Measurements from ENCODE around the gene ZNF672. TPM values are rescaled to one million over a fixed set of nuclear protein-coding genes. Genes with fewer than 3 reads are reported as not detected.
"Not testable (repeated sequence)": the region's sequence is repeated elsewhere in the genome, so short reads cannot be mapped to it uniquely, and the experiment has no call there.

ZNF672 gene
- total RNA-seq, 1 donor from 2014 or later, result 41.7 TPM

GRCh38 chr1:248825136-248825535 lies 12.9 kb upstream of the ZNF672 start:
- DNase-seq (no peak), ATAC-seq (ENCODE audit: poor library complexity) (no peak)
- intact Hi-C loops (cut with DNase I), result no loop called here

DNA sequence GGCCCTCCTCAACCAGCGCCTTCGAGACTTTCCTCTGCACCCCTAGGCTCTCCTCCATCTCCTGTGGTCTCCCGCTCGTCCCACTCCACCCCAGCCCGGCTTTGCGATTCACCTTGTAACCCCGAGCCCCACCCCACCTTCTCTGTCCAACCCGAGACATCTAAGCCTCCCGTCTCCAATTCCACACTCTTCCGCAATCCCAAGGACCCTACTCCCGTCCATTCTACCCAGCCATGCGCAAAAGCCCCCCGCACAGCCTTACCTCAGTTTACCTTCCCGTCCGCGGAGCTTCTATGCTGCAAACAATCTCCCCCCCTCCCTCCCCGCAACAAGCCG lies 12.5 kb upstream of the ZNF672 start:
- intact Hi-C loops (cut with DNase I), result no loop called here
- peak; percentile 7 for ATAC-seq (ENCODE audit: poor library complexity)
- DNase-seq, result no peak

- DNase-seq (peak; percentile 95), ATAC-seq (ENCODE audit: poor library complexity) (peak; percentile 96)
- intact Hi-C loops (cut with DNase I), result no loop called here
Observed at GRCh38 chr1:248825909-248826760, 11.9 kb upstream of the ZNF672 start, which contains the start of gene SH3BP5L. TSS of gene SH3BP5L (minus strand) at chr1:248825915. CDS start at chr1:248824935, 980 bp downstream.

DNA sequence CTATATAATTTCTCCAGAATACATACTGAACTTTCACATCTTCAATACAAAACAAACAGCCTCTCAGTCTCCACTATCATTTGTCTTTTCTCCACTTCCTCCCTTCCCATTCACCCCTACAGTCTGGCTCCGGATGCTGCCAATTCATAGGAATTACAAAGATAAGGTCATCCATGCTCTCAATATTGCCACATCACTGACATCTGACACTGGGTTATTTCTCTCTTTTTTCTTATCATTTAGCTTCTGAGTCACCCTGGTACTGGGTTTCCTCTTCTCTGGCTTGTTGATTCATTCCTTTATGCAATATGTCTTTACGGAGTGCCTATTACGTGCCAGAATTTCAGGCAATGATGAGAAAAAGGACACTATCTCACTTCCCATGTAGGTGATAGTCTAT lies 9.2 kb upstream of the ZNF672 start:
- DNase-seq (no peak), ATAC-seq (ENCODE audit: poor library complexity) (no peak)
- intact Hi-C loops (cut with DNase I), result no loop called here

DNA sequence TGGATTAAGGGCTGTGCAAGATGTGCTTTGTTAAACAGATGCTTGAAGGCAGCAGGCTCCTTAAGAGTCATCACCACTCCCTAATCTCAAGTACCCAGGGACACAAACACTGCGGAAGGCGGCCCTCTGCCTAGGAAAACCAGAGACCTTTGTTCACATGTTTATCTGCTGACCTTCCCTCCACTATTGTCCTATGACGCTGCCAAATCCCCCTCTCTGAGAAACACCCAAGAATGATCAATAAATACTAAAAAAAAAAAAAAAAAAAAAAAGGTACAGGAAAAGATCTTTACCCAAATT lies 7.4 kb upstream of the ZNF672 start:
- intact Hi-C loops (cut with DNase I); DNase-seq; ATAC-seq (ENCODE audit: poor library complexity): not testable (repeated sequence)

DNA sequence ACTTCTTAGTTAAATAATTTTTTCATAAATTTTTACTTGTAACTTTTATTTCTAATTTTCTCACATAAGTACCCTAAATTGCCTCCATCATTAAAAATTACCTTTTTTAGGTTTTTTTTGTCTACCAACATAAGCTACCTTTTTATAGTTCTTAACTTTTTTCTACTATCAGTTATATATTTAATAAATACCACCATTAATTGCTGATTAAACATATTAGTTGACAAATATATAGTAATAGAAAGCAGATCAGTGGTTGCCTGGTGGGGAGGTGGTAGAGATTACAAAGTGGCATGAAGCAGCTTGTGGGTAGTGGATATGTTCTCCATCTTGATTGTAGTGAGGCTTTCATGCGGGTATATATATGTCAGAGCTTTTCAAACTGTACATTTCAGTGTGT lies 6.2 kb upstream of the ZNF672 start:
- DNase-seq (no peak), ATAC-seq (ENCODE audit: poor library complexity) (no peak)
- intact Hi-C loops (cut with DNase I), result no loop called here

DNA sequence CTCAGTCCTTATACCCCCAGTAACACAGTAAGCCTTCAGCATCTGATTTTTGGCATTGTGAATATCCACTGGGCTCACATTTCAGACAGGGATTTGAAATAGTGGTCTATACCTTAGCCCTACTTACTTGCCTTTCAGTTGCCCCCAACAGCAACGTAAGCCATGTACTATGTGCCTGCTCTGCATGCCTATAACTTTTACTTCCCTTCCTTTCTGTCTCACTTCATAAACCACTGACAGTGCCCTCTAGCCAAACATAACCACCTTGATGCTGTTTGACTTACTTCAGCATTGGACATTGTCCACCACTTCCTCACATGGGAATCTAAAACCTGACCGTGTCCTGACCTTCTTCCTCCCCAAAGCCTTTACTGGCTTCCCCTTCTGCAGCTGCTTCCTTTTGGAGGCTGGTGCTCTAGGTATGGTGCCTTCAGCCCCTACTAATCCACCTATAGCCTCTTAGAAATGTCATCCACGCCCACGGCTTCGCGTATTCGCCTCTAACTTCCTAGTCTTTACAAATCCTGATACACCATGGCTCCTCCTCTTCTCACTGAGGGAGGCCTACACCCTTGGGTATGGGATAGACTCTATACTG lies 3.6 kb upstream of the ZNF672 start:
- ATAC-seq (ENCODE audit: poor library complexity) (no peak), DNase-seq (no peak)
- intact Hi-C loops (cut with DNase I), result no loop called here

GRCh38 chr1:248837045-248837780 lies 811 bp upstream of the ZNF672 start:
- ATAC-seq (ENCODE audit: poor library complexity) (no peak), DNase-seq (no peak)
- intact Hi-C loops (cut with DNase I), result no loop called here

- ATAC-seq (ENCODE audit: poor library complexity) (peak; percentile 91), DNase-seq (peak; percentile 96)
- intact Hi-C loops (cut with DNase I), result loop anchor here (2.0 kb wide), 1 partner anchor 20 kb away; the partner anchor contains the start of gene ZNF692
Observed at GRCh38 chr1:248838357-248839167, 538 bp downstream of the ZNF672 start.

GRCh38 chr1:248839168-248839555 lies 1.1 kb downstream of the ZNF672 start:
- DNase-seq, result no peak
- intact Hi-C loops (cut with DNase I), result loop anchor here (2.0 kb wide), 1 partner anchor 20 kb away; the partner anchor contains the start of gene ZNF692
- no peak for ATAC-seq (ENCODE audit: poor library complexity)

DNA sequence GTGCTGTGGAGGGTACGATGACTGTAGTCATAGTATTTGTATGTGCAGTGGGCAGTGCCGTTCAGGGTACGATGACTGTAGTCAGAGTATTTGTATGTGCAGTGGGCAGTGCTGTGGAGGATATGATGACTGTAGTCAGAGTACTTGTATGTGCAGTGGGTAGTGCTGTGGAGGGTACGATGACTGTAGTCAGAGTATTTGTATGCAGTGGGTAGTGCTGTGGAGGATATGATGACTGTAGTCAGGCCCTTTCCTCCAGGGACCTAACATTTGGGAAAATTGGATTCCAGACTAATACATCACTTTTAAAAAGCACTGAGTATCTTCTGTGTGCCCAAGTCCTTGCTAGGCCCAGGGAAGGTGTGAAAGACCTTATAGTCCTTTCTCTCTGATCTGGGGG lies 2.9 kb downstream of the ZNF672 start:
- no peak for ATAC-seq (ENCODE audit: poor library complexity)
- DNase-seq, result no peak
- intact Hi-C loops (cut with DNase I), result no loop called here

- no peak for ATAC-seq (ENCODE audit: poor library complexity)
- intact Hi-C loops (cut with DNase I), result no loop called here
- DNase-seq, result peak; percentile 60
Observed at GRCh38 chr1:248841702-248842395, 3.8 kb downstream of the ZNF672 start.

DNA sequence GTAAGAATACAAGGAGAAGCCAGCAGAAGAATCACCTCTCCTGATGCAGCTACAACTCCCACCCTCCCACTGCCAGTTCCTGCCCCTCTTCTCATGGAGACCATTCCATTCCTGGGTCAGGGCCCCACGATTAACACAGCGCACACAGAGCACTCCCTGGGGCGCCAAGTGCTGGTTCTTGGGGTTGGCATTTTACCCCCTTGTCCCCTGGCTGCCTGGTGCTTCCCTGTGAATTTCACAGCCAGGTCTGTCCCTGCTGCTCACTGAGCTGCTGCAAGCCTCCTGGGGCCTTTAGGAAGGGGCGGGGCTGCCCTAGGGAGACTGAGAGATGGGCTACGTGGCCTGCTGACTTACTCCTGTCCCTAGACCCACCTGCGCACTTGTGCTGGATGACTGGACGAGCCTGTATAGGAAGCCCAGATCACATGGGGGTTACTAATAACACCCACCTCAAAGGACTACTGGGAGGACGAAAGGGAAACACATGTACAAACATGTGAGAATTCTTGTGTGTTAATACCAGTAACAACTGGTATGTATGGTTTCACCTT lies 4.8 kb downstream of the ZNF672 start:
- intact Hi-C loops (cut with DNase I), result no loop called here
- no peak for ATAC-seq (ENCODE audit: poor library complexity)
- no peak for DNase-seq

DNA sequence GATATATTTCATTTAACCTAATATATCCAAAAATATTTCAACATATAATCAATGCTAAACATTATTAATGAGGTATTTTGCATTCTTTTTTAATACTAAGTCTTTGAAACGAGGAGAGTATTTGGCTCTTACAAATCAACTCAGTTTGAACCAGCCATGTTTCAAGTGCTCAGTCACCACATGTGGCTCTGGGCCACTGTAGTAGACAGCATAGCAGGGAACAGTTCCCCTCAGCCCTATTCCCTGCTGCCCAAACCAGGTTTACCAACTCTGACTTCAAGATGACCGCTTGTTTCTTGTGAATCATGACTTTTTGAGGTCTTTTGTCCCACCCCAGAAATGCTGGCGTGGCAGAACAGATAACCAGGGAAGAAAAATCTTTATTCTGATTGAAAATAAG lies 5.7 kb downstream of the ZNF672 start:
- intact Hi-C loops (cut with DNase I), result no loop called here
- DNase-seq (no peak), ATAC-seq (ENCODE audit: poor library complexity) (peak; percentile 32)

- no peak for DNase-seq
- ATAC-seq (ENCODE audit: poor library complexity), result no peak
- intact Hi-C loops (cut with DNase I), result no loop called here
Observed at GRCh38 chr1:248844526-248844925, 6.5 kb downstream of the ZNF672 start.

- intact Hi-C loops (cut with DNase I), result no loop called here
- DNase-seq (no peak), ATAC-seq (ENCODE audit: poor library complexity) (no peak)
Observed at GRCh38 chr1:248847181-248847955, 9.3 kb downstream of the ZNF672 start.

GRCh38 chr1:248847956-248848561 lies 10.0 kb downstream of the ZNF672 start:
- ATAC-seq (ENCODE audit: poor library complexity) (no peak), DNase-seq (no peak)
- intact Hi-C loops (cut with DNase I), result no loop called here

All from Right ventricle myocardium superior (tissue), 1 donor.